HG02798 (cell line): ENCODE data around the gene OSBPL3.

ENCODE experiments used
- ATAC-seq: cut with Tn5 transposase; IDR thresholded peaks from one replicate; pipeline ENCODE4 v1.9.1; 2021; ENCODE audit warnings: mild to moderate bottlenecking; ENCODE audit not compliant: unreplicated experiment, poor library complexity

OSBPL3 gene

DNA sequence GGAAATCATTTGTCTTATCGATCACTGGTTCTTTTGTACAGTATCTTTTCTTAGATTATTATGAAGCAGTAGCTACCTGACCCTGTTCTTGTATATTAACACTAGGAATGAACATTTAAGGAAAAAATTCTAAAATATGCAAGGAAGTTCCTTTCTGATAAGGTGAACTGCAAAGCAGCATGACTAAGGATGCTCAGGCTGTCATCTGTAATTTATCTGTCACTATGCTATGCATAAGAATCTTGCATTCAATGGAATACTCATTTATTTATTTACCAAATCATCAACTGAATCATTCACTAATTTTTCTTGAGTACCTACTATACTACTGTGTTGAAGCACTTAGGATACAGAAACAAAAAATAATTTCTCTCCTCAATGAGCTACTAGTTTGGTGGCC is 228.5 kb downstream of the OSBPL3 start:
- no peak for ATAC-seq

DNA sequence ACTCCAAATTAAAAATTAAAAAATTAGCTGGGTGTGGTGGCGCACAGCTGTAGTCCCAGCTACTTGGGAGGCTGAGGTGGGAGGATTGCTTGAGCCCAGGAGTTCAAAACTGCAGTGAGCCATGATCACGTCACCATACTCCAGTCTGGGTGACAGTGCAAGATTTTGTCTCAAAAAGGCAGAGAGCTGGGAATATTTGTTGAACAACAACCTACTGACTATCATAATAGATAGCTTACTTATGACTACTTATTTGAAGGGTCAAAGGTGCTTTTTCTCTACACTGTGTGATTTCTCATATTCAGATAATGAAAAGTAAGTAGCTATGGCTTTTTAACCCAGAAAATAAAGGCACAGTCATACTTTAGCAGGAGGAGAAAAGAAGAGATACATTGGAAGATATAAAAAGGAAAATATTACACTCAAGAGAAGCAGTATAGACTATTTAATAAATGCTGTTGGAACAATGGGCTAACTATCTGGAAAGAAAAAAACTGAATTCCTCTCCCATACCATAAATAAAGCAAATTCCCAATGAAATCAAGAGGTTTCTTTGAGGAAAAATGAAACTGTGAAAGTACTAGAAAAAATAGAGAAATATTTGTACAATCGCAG is 229.4 kb downstream of the OSBPL3 start:
- no peak for ATAC-seq

DNA sequence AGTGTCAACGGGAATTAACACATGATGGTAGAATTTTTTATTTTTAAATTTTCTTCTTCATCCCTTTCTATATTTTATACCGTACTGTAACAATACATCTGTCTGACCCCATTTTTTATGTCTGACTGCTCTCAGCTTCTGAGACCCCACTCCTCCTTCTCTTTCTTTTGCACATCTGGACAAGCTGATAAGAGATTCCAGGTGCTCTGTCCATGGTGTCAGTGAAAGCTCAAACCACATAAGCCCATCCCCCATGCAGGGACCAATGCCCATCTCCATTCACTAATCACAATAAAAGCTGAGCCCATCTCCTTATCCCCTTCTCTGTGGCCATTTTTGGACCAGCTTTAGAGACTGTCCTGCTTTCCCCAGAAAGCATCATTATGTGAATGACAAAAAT is 231.5 kb downstream of the OSBPL3 start:
- no peak for ATAC-seq
